ENCODE measurements around the gene CYBB. TPM values are rescaled to one million over a fixed set of nuclear protein-coding genes. Genes with fewer than 3 reads are reported as not detected.

CYBB gene
- total and polyA plus RNA-seq, 2 of the 4 experiments (the other 2 are of a cell fraction) = not detected

DNA sequence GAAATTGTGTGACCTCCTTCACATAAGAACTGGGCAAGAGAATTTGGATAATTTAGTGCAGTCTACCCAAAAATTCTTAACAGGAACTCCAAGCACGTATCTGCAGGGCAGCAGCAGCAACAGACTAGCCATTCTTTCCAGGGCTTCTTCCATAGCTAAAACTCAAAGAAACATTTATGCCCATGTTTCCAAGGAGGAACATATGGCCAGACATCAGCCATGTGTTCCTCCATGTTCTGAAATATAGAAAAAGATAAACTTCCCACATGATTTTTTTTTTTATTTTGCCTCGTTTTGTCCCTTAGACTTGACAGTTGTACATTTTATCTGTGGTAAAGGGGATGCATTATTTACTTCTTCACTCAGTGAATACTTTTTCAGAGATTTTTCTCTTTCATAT, 27.6 kb upstream of the CYBB start:
- no peak overlapping the region for H3K9ac ChIP-seq (ENCODE audit: low read depth, low read length)
- dilution Hi-C loops (cut with HindIII; ENCODE audit: low sequenced_read_pairs, unreplicated experiment) = no loop called here
- H3K79me1 ChIP-seq (ENCODE audit: low read depth in 1 of 2, low read length in 2 of 2) = no peaks in the 10 kb centered on the region
- no peak overlapping the region for H3K56ac ChIP-seq (ENCODE audit: extremely low read depth, insufficient read depth, low read length)
- no peak overlapping the region for H2AK9ac ChIP-seq (replicated peaks; ENCODE audit: low read depth, low read length, poor library complexity)
- H2BK120ac ChIP-seq (ENCODE audit: low read depth, low read length) = no peak overlapping the region
- intact Hi-C loops (cut with micrococcal nuclease) = no loop called here
- in situ Hi-C loops (cut with MboI; ENCODE audit: low sequenced_read_pairs) = no loop called here
- H3K4me2 ChIP-seq (ENCODE audit: low read depth, low read length) = no peak overlapping the region
- ATAC-seq (ENCODE audit: low read depth) (no peak), DNase-seq (no peak)
- no peak overlapping the region for H3K4ac ChIP-seq (ENCODE audit: low read depth, low read length)
- no peak overlapping the region for H3K18ac ChIP-seq (ENCODE audit: low read depth, low read length)
- POLR2A ChIA-PET (ENCODE audit: unreplicated experiment) = no interaction called here
- H2BK20ac ChIP-seq (ENCODE audit: low read depth, low read length) = no peak overlapping the region
- H3K9me3 ChIP-seq (ENCODE audit: control insufficient read depth, insufficient read depth, low read length) = no peaks in the 10 kb centered on the region
- no peak overlapping the region for H3K14ac ChIP-seq (replicated peaks; ENCODE audit: low read depth, low read length)
- no peak overlapping the region for H3K23ac ChIP-seq (ENCODE audit: low read depth, low read length)
- H4K91ac ChIP-seq (ENCODE audit: insufficient read depth, low read depth, low read length) = no peak overlapping the region
- H3K9me1 ChIP-seq (ENCODE audit: insufficient read depth, low read length) = no peaks in the 10 kb centered on the region
- 40% methylated on average over 1 of the region's 2 CpGs; no CpG with 5 or more reads in 1 of the 2 experiments for WGBS, 2 experiments (ENCODE audit: extremely low coverage in 2 of 2, insufficient read length in 1 of 2)
- peaks cover 2% of the 10 kb centered on the region for H3K27me3 ChIP-seq (ENCODE audit: control insufficient read depth, insufficient read depth, low read length)
- no peak overlapping the region for H2AFZ ChIP-seq (replicated peaks; ENCODE audit: low read length, poor library complexity)
- TF ChIP-seq FOS (IDR thresholded peaks at IDR 0.05; ENCODE audit: low read depth, low read length) = no peak
- TF ChIP-seq NFE2L2 (IDR thresholded peaks at IDR 0.05; ENCODE audit: low read depth, low read length) = no peak
- TF ChIP-seq SMC3 (IDR thresholded peaks at IDR 0.05; ENCODE audit: low read depth, low read length) = no peak
- no peak for TF ChIP-seq MXI1 (IDR thresholded peaks at IDR 0.05; ENCODE audit: borderline replicate concordance, low read depth, low read length)
- TF ChIP-seq MAFK (IDR thresholded peaks at IDR 0.05; ENCODE audit: low read depth, low read length) = no peak
- TF ChIP-seq, protein P1, sequence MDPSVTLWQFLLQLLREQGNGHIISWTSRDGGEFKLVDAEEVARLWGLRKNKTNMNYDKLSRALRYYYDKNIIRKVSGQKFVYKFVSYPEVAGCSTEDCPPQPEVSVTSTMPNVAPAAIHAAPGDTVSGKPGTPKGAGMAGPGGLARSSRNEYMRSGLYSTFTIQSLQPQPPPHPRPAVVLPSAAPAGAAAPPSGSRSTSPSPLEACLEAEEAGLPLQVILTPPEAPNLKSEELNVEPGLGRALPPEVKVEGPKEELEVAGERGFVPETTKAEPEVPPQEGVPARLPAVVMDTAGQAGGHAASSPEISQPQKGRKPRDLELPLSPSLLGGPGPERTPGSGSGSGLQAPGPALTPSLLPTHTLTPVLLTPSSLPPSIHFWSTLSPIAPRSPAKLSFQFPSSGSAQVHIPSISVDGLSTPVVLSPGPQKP (IDR thresholded peaks at IDR 0.05; ENCODE audit: borderline replicate concordance, low read depth, low read length) = no peak
- TF ChIP-seq, protein P2, sequence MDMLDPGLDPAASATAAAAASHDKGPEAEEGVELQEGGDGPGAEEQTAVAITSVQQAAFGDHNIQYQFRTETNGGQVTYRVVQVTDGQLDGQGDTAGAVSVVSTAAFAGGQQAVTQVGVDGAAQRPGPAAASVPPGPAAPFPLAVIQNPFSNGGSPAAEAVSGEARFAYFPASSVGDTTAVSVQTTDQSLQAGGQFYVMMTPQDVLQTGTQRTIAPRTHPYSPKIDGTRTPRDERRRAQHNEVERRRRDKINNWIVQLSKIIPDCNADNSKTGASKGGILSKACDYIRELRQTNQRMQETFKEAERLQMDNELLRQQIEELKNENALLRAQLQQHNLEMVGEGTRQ (IDR thresholded peaks at IDR 0.05; ENCODE audit: low read depth, low read length) = no peak
- H4K8ac ChIP-seq (ENCODE audit: low read depth in 2 of 2, low read length in 2 of 2) = no peak overlapping the region
- no peak overlapping the region for H2BK15ac ChIP-seq (ENCODE audit: low read depth, low read length)
- H3K36me3 ChIP-seq (ENCODE audit: control insufficient read depth, insufficient read depth, low read length) = no peaks in the 10 kb centered on the region
- no peaks in the 10 kb centered on the region for H4K20me1 ChIP-seq (ENCODE audit: insufficient read depth, low read length)
- H3K27ac ChIP-seq (ENCODE audit: insufficient read depth, low read length) = no peak overlapping the region
- CTCF ChIA-PET = no interaction called here
- no peak overlapping the region for H2AK5ac ChIP-seq (ENCODE audit: low read depth, low read length)
- H4K5ac ChIP-seq (ENCODE audit: low read depth, low read length) = no peak overlapping the region
- H2BK5ac ChIP-seq (ENCODE audit: low read depth, low read length, poor library complexity, severe bottlenecking) = no peak overlapping the region
- BruUV-seq (replicated peaks) = no TSS peak
- no peak overlapping the region for H3K4me3 ChIP-seq (ENCODE audit: insufficient read depth, low read depth, low read length)
- H3K4me1 ChIP-seq (ENCODE audit: control insufficient read depth, insufficient read depth, low read length) = no peaks in the 10 kb centered on the region

All from IMR-90 (cell line).